RWPE2 (cell line): Measurements from ENCODE around the gene COPB1.
A peak's percentile ranks its signal among the peaks of the same experiment; 100 is the strongest.

ENCODE experiments used
- ATAC-seq: fragments of 200-7000 bp; cut with Tn5 transposase; 3 replicates; pipeline ENCODE4 v1.9.1; 2021; ENCODE audit warnings: low read depth
- DNase-seq: peaks from one replicate; pipeline ENCODE4 v3.0.0-alpha.2; 2020; ENCODE audit warnings: low spot score
- H3K27ac ChIP-seq: fragments of 450-650 bp; 2 replicates; pipeline ENCODE4 v1.5.1; 2017; ENCODE audit warnings: mild to moderate bottlenecking; ENCODE audit not compliant: poor library complexity, severe bottlenecking
- H3K27me3 ChIP-seq: fragments of 250-450 bp; sonication (Bioruptor Pico); 2 replicates; pipeline ENCODE4 v1.5.1; 2021; ENCODE audit warnings: mild to moderate bottlenecking, moderate library complexity; ENCODE audit not compliant: insufficient read depth, poor library complexity, severe bottlenecking
- H3K36me3 ChIP-seq: fragments of 250-450 bp; sonication (Bioruptor Pico); 2 replicates; pipeline ENCODE4 v1.5.1; 2020; ENCODE audit warnings: low read depth, mild to moderate bottlenecking, moderate library complexity
- H3K4me1 ChIP-seq: fragments of 250-450 bp; sonication (Bioruptor Pico); 2 replicates; pipeline ENCODE4 v1.5.1; 2021; ENCODE audit warnings: mild to moderate bottlenecking, moderate library complexity; ENCODE audit not compliant: insufficient read depth, poor library complexity, severe bottlenecking
- H3K4me3 ChIP-seq: fragments of 250-450 bp; sonication (Bioruptor Pico); 2 replicates; pipeline ENCODE4 v1.5.1; 2021; ENCODE audit warnings: mild to moderate bottlenecking, moderate library complexity; ENCODE audit not compliant: severe bottlenecking
- H3K9me3 ChIP-seq: fragments of 250-450 bp; sonication (Bioruptor Pico); 2 replicates; pipeline ENCODE4 v1.5.1; 2021; ENCODE audit warnings: mild to moderate bottlenecking, moderate library complexity; ENCODE audit not compliant: severe bottlenecking
- TF ChIP-seq, protein P1 (sequence below): fragments of 450-650 bp; IDR thresholded peaks from one replicate; pipeline ENCODE4 v1.5.1; 2017; ENCODE audit warnings: mild to moderate bottlenecking, moderate library complexity; ENCODE audit not compliant: poor library complexity, severe bottlenecking

The COPB1 gene

DNA sequence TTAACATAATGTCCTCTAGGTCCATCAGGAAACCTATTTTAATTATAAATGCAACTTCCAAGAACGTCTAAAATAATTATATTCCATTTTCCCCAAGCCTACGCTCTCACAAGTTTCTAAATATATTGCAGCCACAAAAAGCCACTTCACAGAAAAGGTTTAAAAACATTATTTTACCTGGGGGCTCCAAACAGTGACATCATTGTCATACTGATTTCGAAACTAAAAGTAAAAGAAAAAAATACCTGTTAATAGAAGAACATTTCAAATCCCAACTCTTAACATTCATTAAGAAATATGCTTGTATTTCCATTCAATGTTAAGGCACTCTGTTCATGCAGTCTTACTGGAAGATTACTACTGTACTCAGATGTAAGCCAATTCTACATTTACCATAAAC lies 19.2 kb upstream of the COPB1 start:
- no peak for ATAC-seq
- H3K27ac ChIP-seq: peak overlapping the region; percentile 75

DNA sequence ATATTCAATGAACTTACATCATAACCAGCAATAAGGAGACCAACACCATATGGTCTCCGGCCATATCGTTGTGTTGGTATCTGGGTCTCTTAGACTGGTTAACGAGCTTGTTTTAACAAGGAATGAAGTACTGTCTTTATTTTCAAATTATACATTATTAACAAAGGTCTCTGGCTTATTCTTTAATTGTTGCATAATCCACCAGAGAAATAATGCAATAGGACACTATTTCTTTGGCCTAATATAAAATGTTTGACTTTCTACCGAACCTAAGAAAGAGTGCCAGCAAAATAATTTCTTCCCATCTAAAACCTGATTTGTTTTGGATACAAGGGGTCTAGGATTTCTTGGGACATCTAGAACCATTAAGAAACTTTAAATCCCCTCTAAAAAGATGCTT lies 14.2 kb upstream of the COPB1 start:
- no peak for DNase-seq
- Histone ChIP-seq H3K9me3 (no peaks in the 10 kb centered on the region), H3K4me1 (peaks cover 3% of the 10 kb centered on the region), H3K4me3 (no peak overlapping the region), H3K36me3 (peaks cover 92% of the 10 kb centered on the region), H3K27ac (no peak overlapping the region), H3K27me3 (no peaks in the 10 kb centered on the region)
- TF ChIP-seq, protein P1, sequence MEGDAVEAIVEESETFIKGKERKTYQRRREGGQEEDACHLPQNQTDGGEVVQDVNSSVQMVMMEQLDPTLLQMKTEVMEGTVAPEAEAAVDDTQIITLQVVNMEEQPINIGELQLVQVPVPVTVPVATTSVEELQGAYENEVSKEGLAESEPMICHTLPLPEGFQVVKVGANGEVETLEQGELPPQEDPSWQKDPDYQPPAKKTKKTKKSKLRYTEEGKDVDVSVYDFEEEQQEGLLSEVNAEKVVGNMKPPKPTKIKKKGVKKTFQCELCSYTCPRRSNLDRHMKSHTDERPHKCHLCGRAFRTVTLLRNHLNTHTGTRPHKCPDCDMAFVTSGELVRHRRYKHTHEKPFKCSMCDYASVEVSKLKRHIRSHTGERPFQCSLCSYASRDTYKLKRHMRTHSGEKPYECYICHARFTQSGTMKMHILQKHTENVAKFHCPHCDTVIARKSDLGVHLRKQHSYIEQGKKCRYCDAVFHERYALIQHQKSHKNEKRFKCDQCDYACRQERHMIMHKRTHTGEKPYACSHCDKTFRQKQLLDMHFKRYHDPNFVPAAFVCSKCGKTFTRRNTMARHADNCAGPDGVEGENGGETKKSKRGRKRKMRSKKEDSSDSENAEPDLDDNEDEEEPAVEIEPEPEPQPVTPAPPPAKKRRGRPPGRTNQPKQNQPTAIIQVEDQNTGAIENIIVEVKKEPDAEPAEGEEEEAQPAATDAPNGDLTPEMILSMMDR: no peak
- ATAC-seq: no peak

More for the DNA sequence above, 19.2 kb upstream of the COPB1 start:
- TF ChIP-seq, protein P1: no peak
- H3K36me3 ChIP-seq: peaks cover 53% of the 10 kb centered on the region
- peak overlapping the region; percentile 63 for H3K4me3 ChIP-seq
- no peaks in the 10 kb centered on the region for H3K9me3 ChIP-seq
- no peaks in the 10 kb centered on the region for H3K27me3 ChIP-seq
- peaks cover 5% of the 10 kb centered on the region for H3K4me1 ChIP-seq
- DNase-seq: no peak

DNA sequence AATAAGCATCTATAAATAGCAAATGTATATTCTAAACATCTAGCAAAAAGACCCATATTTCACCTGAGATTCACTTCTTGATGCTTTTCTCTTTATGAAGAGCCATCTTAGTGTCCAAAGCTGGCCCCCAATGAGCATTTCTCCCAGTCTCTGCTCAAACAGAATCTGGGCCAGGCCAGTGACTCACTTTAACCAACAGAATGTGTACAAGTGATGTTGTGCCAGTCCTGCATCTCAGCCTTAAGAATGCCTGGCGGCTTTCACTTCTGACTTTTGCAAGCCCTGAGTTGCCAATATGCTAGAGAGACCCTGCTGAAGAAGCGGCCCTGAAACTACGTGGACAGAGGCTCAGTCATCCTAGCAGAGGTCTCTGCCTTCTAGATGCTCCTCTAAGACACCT lies 6.9 kb upstream of the COPB1 start:
- TF ChIP-seq, protein P1: no peak
- no peak for ATAC-seq

DNA sequence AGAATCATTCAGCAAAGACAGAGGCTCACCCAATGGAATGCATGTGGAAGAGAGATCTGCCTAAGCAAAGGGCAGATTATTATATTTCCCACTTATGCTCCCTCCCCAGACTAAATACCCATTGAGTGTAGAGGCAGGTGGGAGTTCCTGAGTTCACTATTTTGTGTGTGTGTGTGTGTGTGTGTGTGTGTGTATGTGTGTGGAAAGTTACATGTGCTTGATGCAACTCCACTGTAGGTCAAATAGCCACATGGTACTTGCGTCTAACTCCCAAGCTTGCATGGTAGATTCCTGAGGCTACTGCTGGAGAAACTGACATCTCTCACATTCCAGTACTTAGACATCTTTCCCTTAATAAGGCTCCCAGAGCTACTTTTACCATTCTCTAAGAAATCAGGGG lies 3.4 kb upstream of the COPB1 start:
- TF ChIP-seq, protein P1: no peak
- H3K4me3 ChIP-seq: no peak overlapping the region
- H3K9me3 ChIP-seq: no peaks in the 10 kb centered on the region
- H3K27me3 ChIP-seq: no peaks in the 10 kb centered on the region
- DNase-seq (no peak), ATAC-seq (no peak)
- no peak overlapping the region for H3K27ac ChIP-seq
- peaks cover 5% of the 10 kb centered on the region for H3K4me1 ChIP-seq
- H3K36me3 ChIP-seq: peaks cover 47% of the 10 kb centered on the region

More for the DNA sequence above, 6.9 kb upstream of the COPB1 start:
- H3K4me1 ChIP-seq: no peaks in the 10 kb centered on the region
- no peak overlapping the region for H3K4me3 ChIP-seq
- H3K27ac ChIP-seq: no peak overlapping the region
- no peak for DNase-seq
- H3K27me3 ChIP-seq: no peaks in the 10 kb centered on the region
- H3K36me3 ChIP-seq: peaks cover 70% of the 10 kb centered on the region
- H3K9me3 ChIP-seq: no peaks in the 10 kb centered on the region

DNA sequence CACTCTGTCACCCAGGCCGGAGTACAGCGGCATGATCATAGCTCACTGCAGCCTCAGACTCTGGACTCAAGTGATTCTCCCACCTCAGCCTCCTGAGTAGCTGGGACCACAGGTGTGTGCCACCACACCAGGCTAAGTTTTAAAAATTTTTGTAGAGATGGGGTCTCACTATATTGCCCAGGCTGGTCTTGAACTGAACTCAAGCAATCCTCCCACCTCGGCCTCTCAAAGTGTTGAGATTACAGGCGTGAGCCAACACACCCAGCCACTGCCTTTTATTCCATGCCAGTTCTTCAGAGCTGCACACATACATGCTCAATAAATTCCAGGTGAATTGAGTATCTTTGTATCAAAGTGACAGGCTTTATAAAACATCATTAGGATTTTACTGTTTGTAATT lies 2.4 kb upstream of the COPB1 start:
- Histone ChIP-seq H3K27me3 (no peaks in the 10 kb centered on the region), H3K36me3 (peaks cover 47% of the 10 kb centered on the region), H3K27ac (no peak overlapping the region), H3K4me3 (no peak overlapping the region), H3K4me1 (peaks cover 9% of the 10 kb centered on the region), H3K9me3 (no peaks in the 10 kb centered on the region)
- TF ChIP-seq, protein P1: no peak
- no peak for DNase-seq
- no peak for ATAC-seq
